Stimulated activated CD8-positive, alpha-beta memory T cell treated with anti-CD3 and anti-CD28 coated beads, Interleukin-4, amount 100 ng/mL, for 1 hour (primary cell): ENCODE measurements around the gene PRDM16.

ENCODE experiments used
- DNase-seq, 2 donors: peaks; one replicate each; pipeline ENCODE4 v3.0.0-alpha.2; 2020; ENCODE audit warnings: low read depth in 2 of 2, low spot score in 1 of 2

Gene PRDM16

DNA sequence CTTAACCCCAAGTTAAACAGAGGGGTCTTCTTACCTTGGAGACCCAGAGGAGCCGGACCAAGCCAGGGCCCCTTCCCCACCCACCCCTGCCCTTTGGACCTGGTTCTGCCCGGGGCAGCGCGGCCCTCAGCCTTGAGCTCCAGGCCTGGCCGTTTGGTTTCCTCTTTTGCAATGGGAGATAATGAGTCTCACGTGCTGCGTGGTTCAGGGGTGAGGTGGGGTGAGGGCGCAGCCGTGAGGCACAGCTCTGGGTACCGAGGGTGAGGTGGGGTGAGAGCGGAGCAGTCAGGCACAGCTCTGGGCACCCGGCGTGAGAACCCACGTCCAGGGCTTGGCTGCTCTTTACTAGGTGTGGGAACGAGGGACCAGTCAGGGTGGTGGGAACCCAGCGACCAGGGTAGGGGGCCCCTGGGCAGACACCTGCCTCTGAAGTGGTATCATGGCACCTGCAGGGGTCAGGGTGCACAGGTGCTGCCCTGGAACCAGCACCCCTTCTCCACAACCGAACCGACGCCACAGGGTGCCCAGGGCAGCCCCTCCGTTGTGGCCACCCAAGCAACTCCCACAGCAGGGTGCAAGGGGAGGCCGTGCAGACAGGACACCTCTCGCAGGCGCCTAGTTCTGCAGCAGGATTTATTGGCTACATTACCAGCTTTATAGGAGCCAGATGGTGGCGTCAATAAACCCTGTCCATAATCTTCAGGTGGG lies 182.2 kb downstream of the PRDM16 start:
- no peak for DNase-seq

DNA sequence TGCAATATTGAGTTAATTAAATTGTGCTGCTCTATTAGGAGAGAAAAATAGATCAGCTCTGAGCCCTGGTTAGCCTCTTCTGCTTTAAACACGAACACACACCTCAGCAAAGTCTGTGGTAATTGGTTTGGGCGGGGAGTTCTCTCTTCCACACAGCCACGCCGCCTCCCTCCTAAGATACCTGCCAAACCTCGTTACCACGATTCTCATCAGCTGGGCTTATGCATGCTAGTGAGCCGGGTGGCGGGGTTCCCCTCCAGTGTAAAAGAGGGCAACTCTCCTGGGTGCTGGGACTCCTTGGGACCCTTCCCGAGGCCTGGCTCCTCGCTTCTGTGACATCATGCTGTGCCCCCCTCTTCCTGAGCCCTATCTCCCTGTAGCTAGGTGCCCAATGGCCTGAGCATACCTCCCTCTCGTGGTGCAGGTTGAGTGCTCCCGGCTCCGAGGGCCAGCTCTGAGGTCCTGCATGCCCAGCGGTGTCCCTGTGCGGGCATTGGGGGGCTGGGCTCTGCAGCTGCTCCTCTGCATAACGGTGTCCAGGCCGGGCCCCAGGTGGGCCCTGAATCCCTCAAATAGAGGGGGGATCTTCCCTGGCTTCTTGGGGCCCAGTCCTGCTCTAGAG lies 182.9 kb downstream of the PRDM16 start:
- no peak for DNase-seq

GRCh38 chr1:3255680-3256079 lies 186.7 kb downstream of the PRDM16 start:
- DNase-seq = no peak

GRCh38 chr1:3257788-3258187 lies 188.8 kb downstream of the PRDM16 start:
- no peak for DNase-seq

- DNase-seq = no peak
These were observed 189.5 kb downstream of the PRDM16 start for GRCh38 chr1:3258386-3259003.

- no peak for DNase-seq
These were observed 190.0 kb downstream of the PRDM16 start for GRCh38 chr1:3259020-3259419.

GRCh38 chr1:3261007-3261968 lies 192.3 kb downstream of the PRDM16 start:
- no peak for DNase-seq

- DNase-seq = no peak
These were observed 193.1 kb downstream of the PRDM16 start for GRCh38 chr1:3261969-3262579.

GRCh38 chr1:3262681-3263286 lies 193.8 kb downstream of the PRDM16 start:
- no peak for DNase-seq

GRCh38 chr1:3263790-3264189 lies 194.8 kb downstream of the PRDM16 start:
- DNase-seq = no peak

- no peak for DNase-seq
These were observed 195.5 kb downstream of the PRDM16 start for GRCh38 chr1:3264456-3264855.

- no peak for DNase-seq
These were observed 197.1 kb downstream of the PRDM16 start for GRCh38 chr1:3265835-3266805.

DNA sequence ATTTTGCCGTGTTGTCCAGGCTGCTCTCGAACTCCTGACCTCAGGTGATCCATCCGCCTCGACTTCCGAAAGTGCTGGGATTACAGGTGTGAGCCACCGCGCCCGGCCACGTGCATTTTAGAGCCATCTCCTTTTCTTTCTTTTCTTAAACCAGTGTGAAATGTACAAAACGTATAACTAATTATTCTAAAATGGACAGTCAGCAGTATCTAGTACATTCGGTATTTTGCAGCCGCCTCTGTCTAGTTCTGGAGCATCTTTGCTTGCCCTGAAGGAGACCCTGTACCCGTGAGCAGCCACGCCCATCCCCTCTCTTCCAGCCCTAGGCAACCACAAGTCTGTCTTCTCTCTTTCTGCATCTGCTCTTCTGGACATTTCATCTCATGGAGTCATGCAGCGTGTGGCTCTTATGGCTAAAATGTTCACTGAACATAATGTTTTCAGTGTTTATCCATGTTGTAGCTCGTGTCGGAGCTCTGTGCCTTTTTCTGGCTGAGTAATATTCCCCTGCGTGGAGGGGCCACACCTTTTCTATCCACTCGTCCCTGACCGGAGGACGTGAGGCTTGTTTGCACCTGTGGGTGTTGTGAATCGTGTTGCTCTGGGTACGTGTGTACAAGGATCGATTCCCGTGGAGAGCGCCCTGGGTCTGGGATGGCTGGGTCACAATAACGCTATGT lies 198.0 kb downstream of the PRDM16 start:
- DNase-seq = no peak

DNA sequence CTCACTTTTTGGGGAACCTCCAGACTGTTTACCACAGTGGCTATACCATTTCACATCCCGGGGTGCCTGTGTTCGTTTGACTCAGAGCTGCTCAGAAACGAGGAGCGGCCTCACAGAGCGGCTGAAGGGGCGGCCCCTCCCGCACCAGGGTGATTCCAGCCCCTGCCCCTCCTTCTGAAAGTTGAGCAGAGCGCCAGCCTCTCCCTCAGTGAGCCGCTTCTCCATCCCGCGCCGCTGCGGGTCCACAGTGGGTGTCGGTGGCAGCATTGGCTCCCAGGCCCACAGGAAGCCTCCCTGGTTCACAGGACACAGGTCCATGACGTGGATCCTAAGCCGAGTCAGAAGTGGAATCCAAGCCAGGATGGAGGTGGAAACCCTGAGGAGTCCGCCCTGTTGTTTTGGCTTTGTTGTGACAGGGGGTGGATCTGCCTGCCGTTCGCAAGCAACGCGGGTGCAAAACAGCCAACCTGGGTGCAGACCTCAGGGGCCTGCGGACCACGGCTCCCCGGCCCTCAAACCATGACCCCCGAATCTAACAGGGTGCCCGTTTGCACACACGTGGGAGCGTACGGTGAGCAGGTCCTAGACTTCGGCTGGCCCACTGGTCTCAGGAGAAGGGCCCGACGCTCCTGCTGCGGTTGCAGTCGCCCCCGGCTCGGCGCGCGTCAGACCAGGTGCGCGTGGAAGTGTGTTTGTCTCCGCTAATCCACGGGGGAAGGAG lies 198.7 kb downstream of the PRDM16 start:
- no peak for DNase-seq

DNA sequence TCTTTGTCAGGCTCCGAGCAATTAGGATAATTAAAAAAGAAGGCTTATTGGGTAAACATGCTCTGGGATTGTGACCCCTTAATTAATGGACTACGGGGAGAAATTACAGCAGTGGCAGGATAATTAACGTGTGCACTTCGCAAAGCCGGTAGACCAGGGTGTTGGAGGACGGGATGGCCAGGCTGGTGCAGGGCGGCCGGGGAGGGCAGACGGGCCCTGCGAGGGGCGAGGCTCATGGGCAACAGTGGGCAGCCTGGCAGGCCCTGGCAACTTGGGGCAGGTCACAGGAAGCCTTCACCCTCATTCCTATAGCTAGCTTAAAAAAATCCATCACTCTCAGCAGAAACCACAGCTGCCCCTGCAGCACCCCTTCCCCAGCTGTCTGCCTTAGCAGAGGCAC lies 199.3 kb downstream of the PRDM16 start:
- DNase-seq = no peak

- no peak for DNase-seq
These were observed 201.6 kb downstream of the PRDM16 start for GRCh38 chr1:3270403-3271245.

DNA sequence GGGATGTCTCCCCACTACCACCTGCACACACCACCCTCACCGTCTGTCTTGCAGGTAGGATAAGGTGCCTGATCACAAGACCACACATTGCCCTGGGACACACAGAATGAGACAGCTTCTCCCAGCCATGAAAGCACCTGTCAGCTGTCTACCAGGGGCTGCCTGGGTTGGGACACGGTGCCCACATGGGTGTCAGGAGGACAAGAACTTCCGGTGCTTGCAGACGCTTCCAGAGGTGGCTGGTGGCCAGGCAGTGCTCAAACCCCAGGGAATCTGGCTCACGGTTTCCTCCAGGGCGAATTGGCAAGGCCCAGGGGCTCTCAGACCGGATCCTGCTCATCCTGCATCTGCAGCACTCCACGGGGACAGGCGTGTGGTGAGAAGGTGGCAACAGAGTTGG lies 202.9 kb downstream of the PRDM16 start:
- no peak for DNase-seq
